ENCODE measurements around the gene AKAP8.

The AKAP8 gene

GRCh38 chr19:15323496-15324235, 55.9 kb downstream of the AKAP8 start:
- no peak overlapping the region for H2AFZ ChIP-seq (ENCODE audit: low read depth)
- no peak overlapping the region for H3K4me2 ChIP-seq
- H3K27ac ChIP-seq: no peak overlapping the region
- no peaks in the 10 kb centered on the region for H3K27me3 ChIP-seq (ENCODE audit: insufficient read depth, low read depth)
- H3K79me2 ChIP-seq (ENCODE audit: insufficient read depth, low read depth): peaks cover 100% of the 10 kb centered on the region
- H3K4me3 ChIP-seq (IDR thresholded peaks at IDR 0.05; ENCODE audit: insufficient read depth, low read depth, low read length): no peak overlapping the region
- no peaks in the 10 kb centered on the region for H3K36me3 ChIP-seq (ENCODE audit: insufficient read depth)
- TF ChIP-seq CTCF (conservative IDR thresholded peaks at IDR 0.05; ENCODE audit: low read depth, low read length): no peak
- peaks cover 95% of the 10 kb centered on the region for H4K20me1 ChIP-seq (ENCODE audit: insufficient read depth)
- no peak overlapping the region for H3K9ac ChIP-seq
- H3K4me1 ChIP-seq (ENCODE audit: low read depth, poor library complexity, severe bottlenecking): peaks cover 63% of the 10 kb centered on the region

GRCh38 chr19:15321739-15322138, 57.8 kb downstream of the AKAP8 start:
- Histone ChIP-seq H4K20me1 (ENCODE audit: insufficient read depth) (peaks cover 96% of the 10 kb centered on the region), H2AFZ (ENCODE audit: low read depth) (no peak overlapping the region), H3K4me1 (ENCODE audit: low read depth, poor library complexity, severe bottlenecking) (peaks cover 79% of the 10 kb centered on the region), H3K27ac (no peak overlapping the region), H3K4me2 (no peak overlapping the region), H3K36me3 (ENCODE audit: insufficient read depth) (no peaks in the 10 kb centered on the region), H3K27me3 (ENCODE audit: insufficient read depth, low read depth) (no peaks in the 10 kb centered on the region), H3K4me3 (IDR thresholded peaks at IDR 0.05; ENCODE audit: insufficient read depth, low read depth, low read length) (no peak overlapping the region), H3K79me2 (ENCODE audit: insufficient read depth, low read depth) (peaks cover 100% of the 10 kb centered on the region), H3K9ac (no peak overlapping the region)
- TF ChIP-seq CTCF (conservative IDR thresholded peaks at IDR 0.05; ENCODE audit: low read depth, low read length): no peak

GRCh38 chr19:15320116-15320515, 59.5 kb downstream of the AKAP8 start:
- Histone ChIP-seq H3K79me2 (ENCODE audit: insufficient read depth, low read depth) (peaks cover 100% of the 10 kb centered on the region), H3K36me3 (ENCODE audit: insufficient read depth) (no peaks in the 10 kb centered on the region), H3K9ac (no peak overlapping the region), H3K27me3 (ENCODE audit: insufficient read depth, low read depth) (no peaks in the 10 kb centered on the region), H3K27ac (no peak overlapping the region), H3K4me2 (no peak overlapping the region), H2AFZ (ENCODE audit: low read depth) (no peak overlapping the region), H3K4me1 (ENCODE audit: low read depth, poor library complexity, severe bottlenecking) (peaks cover 85% of the 10 kb centered on the region), H3K4me3 (IDR thresholded peaks at IDR 0.05; ENCODE audit: insufficient read depth, low read depth, low read length) (no peak overlapping the region), H4K20me1 (ENCODE audit: insufficient read depth) (peaks cover 95% of the 10 kb centered on the region)
- TF ChIP-seq CTCF (conservative IDR thresholded peaks at IDR 0.05; ENCODE audit: low read depth, low read length): no peak

- peaks cover 90% of the 10 kb centered on the region for H4K20me1 ChIP-seq (ENCODE audit: insufficient read depth)
- H3K4me2 ChIP-seq: no peak overlapping the region
- no peaks in the 10 kb centered on the region for H3K27me3 ChIP-seq (ENCODE audit: insufficient read depth, low read depth)
- H2AFZ ChIP-seq (ENCODE audit: low read depth): no peak overlapping the region
- H3K9ac ChIP-seq: no peak overlapping the region
- TF ChIP-seq CTCF (conservative IDR thresholded peaks at IDR 0.05; ENCODE audit: low read depth, low read length): no peak
- H3K4me3 ChIP-seq (IDR thresholded peaks at IDR 0.05; ENCODE audit: insufficient read depth, low read depth, low read length): no peak overlapping the region
- H3K79me2 ChIP-seq (ENCODE audit: insufficient read depth, low read depth): peaks cover 100% of the 10 kb centered on the region
- no peaks in the 10 kb centered on the region for H3K36me3 ChIP-seq (ENCODE audit: insufficient read depth)
- peaks cover 72% of the 10 kb centered on the region for H3K4me1 ChIP-seq (ENCODE audit: low read depth, poor library complexity, severe bottlenecking)
- H3K27ac ChIP-seq: no peak overlapping the region
Observed at GRCh38 chr19:15318241-15318691, 61.3 kb downstream of the AKAP8 start.
